Endothelial cell of umbilical vein (primary cell): ENCODE data around the gene PTPN14. TPM values are rescaled to one million over a fixed set of nuclear protein-coding genes. Genes with fewer than 3 reads are reported as not detected.

Experiments
- BruUV-seq: library from RNA; stranded (reverse); fragments of 400-500 nt; replicated peaks from 2 replicates; lab custom pipeline; 2021; lab: Mats Ljungman, UMichigan
- CTCF ChIA-PET: fragments of 300-600, 350-600 bp; sonication (Branson Sonifier 250); formaldehyde crosslinking; loops from one replicate; lab custom pipeline; 2021; ENCODE audit warnings: antibody characterized with exemption, inconsistent platforms; lab: Charles Lee
- POLR2A ChIA-PET: fragments of 300-600, 350-600 bp; sonication (Branson Sonifier 250); formaldehyde crosslinking; loops from one replicate; lab custom pipeline; 2021; ENCODE audit warnings: antibody characterized with exemption, inconsistent platforms; lab: Charles Lee
- DNase-seq: peaks from one replicate; pipeline ENCODE4 v3.0.0-alpha.2; 2011; ENCODE audit warnings: low read depth, low spot score
- FAIRE-seq: peaks from 2 replicates; lab custom pipeline; 2011; peaks lifted over from hg19 to GRCh38; lab: Jason Lieb, UNC
- H2AFZ ChIP-seq: 2 replicates; pipeline ENCODE4 v1.6.0; 2012; ENCODE audit warnings: low read depth, low read length, control low read depth, inconsistent platforms
- H3K27ac ChIP-seq: 2 replicates; pipeline ENCODE4 v1.5.1; 2011; ENCODE audit warnings: low read depth, mild to moderate bottlenecking, control low read depth, low read length, moderate library complexity; ENCODE audit not compliant: insufficient read depth
- H3K27me3 ChIP-seq, 2 experiments: 2 replicates each; pipeline versions ENCODE4 v1.6.0 to v1.6.1; 2011; ENCODE audit warnings: low read length in 2 of 2, mixed read lengths in 1 of 2; ENCODE audit not compliant: control insufficient read depth in 2 of 2, insufficient read depth in 2 of 2
- H3K36me3 ChIP-seq, 2 experiments: 2 replicates in 1 of 2; 3 replicates in 1 of 2; pipeline ENCODE4 v1.5.1; 2011; ENCODE audit warnings: low read length in 2 of 2, mild to moderate bottlenecking in 1 of 2, moderate library complexity in 1 of 2; ENCODE audit not compliant: control insufficient read depth in 2 of 2, insufficient read depth in 2 of 2; ENCODE audit errors: extremely low read depth in 1 of 2
- H3K4me1 ChIP-seq: 3 replicates; pipeline ENCODE4 v1.5.1; 2011; ENCODE audit warnings: mild to moderate bottlenecking, low read length; ENCODE audit not compliant: control insufficient read depth, insufficient read depth; ENCODE audit errors: extremely low read depth
- H3K4me2 ChIP-seq: 2 replicates; pipeline ENCODE4 v1.6.1; 2011; ENCODE audit warnings: low read length, control low read depth, mixed read lengths; ENCODE audit not compliant: insufficient read depth
- H3K4me3 ChIP-seq, 3 experiments: fragments of 200-600 bp in 1 of 3; sonication (generic), shearing (Covaris generic) in 1 of 3; replicated peaks in 1 of 3; 2 replicates each; pipeline ENCODE4 v1.5.1; 2011 to 2016; ENCODE audit warnings: control low read depth in 3 of 3, low read length in 3 of 3, mild to moderate bottlenecking in 2 of 3, inconsistent platforms in 1 of 3, low read depth in 1 of 3, moderate library complexity in 1 of 3; ENCODE audit not compliant: insufficient read depth in 1 of 3
- H3K79me2 ChIP-seq: 2 replicates; pipeline ENCODE4 v1.6.0; 2012; ENCODE audit warnings: low read length, inconsistent platforms; ENCODE audit not compliant: control insufficient read depth, insufficient read depth
- H3K9ac ChIP-seq: replicated peaks from 2 replicates; pipeline ENCODE3; 2011; ENCODE audit warnings: low read length, control low read depth; ENCODE audit not compliant: insufficient read depth; ENCODE audit errors: extremely low read depth
- H3K9me1 ChIP-seq: replicated peaks from 3 replicates; pipeline ENCODE4 v1.6.0; 2011; ENCODE audit warnings: mild to moderate bottlenecking, low read length; ENCODE audit not compliant: control insufficient read depth, insufficient read depth; ENCODE audit errors: extremely low read depth
- H3K9me3 ChIP-seq: replicated peaks from 2 replicates; pipeline ENCODE4 v1.5.1; 2012; ENCODE audit warnings: low read length, inconsistent platforms; ENCODE audit not compliant: control insufficient read depth, insufficient read depth
- H4K20me1 ChIP-seq: replicated peaks from 2 replicates; pipeline ENCODE3; 2011; ENCODE audit warnings: mild to moderate bottlenecking, low read length; ENCODE audit not compliant: control insufficient read depth, insufficient read depth; ENCODE audit errors: extremely low read depth
- CTCF ChIP-seq, 2 donors: IDR thresholded peaks; 1 replicate in 1 of 2; 2 replicates in 1 of 2; pipeline ENCODE4 v1.5.1; 2011; ENCODE audit warnings: low read length in 2 of 2, mild to moderate bottlenecking in 2 of 2, moderate library complexity in 2 of 2, control low read depth in 1 of 2, inconsistent platforms in 1 of 2, low read depth in 1 of 2; ENCODE audit not compliant: insufficient read depth in 1 of 2; ENCODE audit errors: extremely low read depth in 1 of 2
- EZH2 ChIP-seq: IDR thresholded peaks from 2 replicates; pipeline ENCODE4 v1.6.1; 2012; ENCODE audit warnings: borderline replicate concordance, low read depth, mild to moderate bottlenecking, moderate library complexity, low read length, inconsistent platforms; ENCODE audit not compliant: severe bottlenecking
- FOS ChIP-seq: IDR thresholded peaks from 2 replicates; pipeline ENCODE4 v1.6.1; 2011; ENCODE audit warnings: mild to moderate bottlenecking, low read length, moderate library complexity, borderline replicate concordance; ENCODE audit not compliant: insufficient read depth
- GATA2 ChIP-seq: IDR thresholded peaks from 2 replicates; pipeline ENCODE4 v1.7.0; 2011; ENCODE audit warnings: low read depth, mild to moderate bottlenecking, moderate library complexity, mixed read lengths, low read length; ENCODE audit not compliant: insufficient read length, insufficient read depth
- JUN ChIP-seq: IDR thresholded peaks from 2 replicates; pipeline ENCODE4 v1.6.1; 2011; ENCODE audit warnings: borderline replicate concordance, low read depth; ENCODE audit not compliant: insufficient read length, insufficient read depth
- MYC ChIP-seq: IDR thresholded peaks from one replicate; pipeline ENCODE4 v1.6.1; 2011; ENCODE audit warnings: mild to moderate bottlenecking, low read depth, low read length
- POLR2A ChIP-seq: IDR thresholded peaks from 2 replicates; pipeline ENCODE4 v1.6.1; 2012; ENCODE audit warnings: low read depth, mild to moderate bottlenecking, control low read depth, low read length
- dilution Hi-C: fragments of 300-500 bp; cut with MboI; formaldehyde crosslinking; loops from one replicate; pipeline ENCODE4 v1.15.0; 2019; ENCODE audit warnings: low sequenced_read_pairs; ENCODE audit not compliant: extremely low pct_ligation_motif_present
- intact Hi-C: fragments of 100-400 bp; cut with micrococcal nuclease; formaldehyde crosslinking; loops from one replicate; pipeline ENCODE4 v1.10.0; 2022
- polyA plus RNA-seq, 4 experiments: library from polyadenylated mRNA; depleted of rRNA in 3 of 4; stranded (reverse) in 3 of 4; unstranded in 1 of 4; fragments of >200 nt; gene quantifications; 2 replicates each; pipeline versions ENCODE4 v1.2.1 to v1.2.3, GENCODE V29; 2011 to 2012; ENCODE audit warnings: missing spikeins in 1 of 4
- total RNA-seq: library from RNA; stranded (reverse); gene quantifications from 2 replicates; pipeline ENCODE4 v1.2.3, GENCODE V29; 2021

PTPN14 gene
- total and polyA plus RNA-seq, 2 donors (not counting 3 experiments of a cell fraction or from before 2014, with no cell fraction given) = 18.5 to 93.0 TPM

DNA sequence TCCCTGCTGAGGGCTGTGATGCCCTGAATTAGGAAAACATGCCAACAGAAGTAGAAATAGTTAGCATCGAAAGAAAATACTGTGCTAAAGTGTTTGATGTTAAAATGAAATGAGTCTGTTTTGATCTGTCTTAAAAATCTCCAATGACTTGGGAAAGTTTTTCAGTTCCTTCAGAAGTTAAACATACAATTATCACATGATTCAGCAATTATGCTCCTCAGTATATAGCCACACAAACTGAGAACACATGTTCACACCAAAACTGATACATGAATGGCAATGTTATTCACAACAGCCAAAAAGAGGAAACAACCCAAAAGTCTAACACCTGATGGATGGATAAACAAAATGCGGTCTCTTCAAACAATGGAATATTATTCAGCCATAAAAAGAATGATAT, 130.6 kb downstream of the PTPN14 start:
- Histone ChIP-seq H3K9ac (no peak overlapping the region), H3K4me1 (peaks cover 47% of the 10 kb centered on the region), H3K27ac (no peak overlapping the region), H3K36me3 (no peaks in the 10 kb centered on the region), H3K4me3 (no peak overlapping the region), H3K9me1 (no peaks in the 10 kb centered on the region), H3K79me2 (peaks cover 75% of the 10 kb centered on the region), H2AFZ (no peak overlapping the region), H3K27me3 (no peaks in the 10 kb centered on the region), H3K4me2 (no peak overlapping the region), H3K9me3 (no peaks in the 10 kb centered on the region), H4K20me1 (no peaks in the 10 kb centered on the region)
- ChIA-PET POLR2A (no interaction called here), CTCF (no interaction called here)
- no peak for DNase-seq
- no peak for FAIRE-seq
- no peak for TF ChIP-seq POLR2A
- no peak for TF ChIP-seq EZH2
- no peak for TF ChIP-seq GATA2
- TF ChIP-seq CTCF (IDR thresholded peaks at IDR 0.05; ENCODE audit: extremely low read depth in 1 of 2, insufficient read depth in 1 of 2, low read depth in 1 of 2, low read length in 2 of 2) = no peak
- intact Hi-C loops (no loop called here), dilution Hi-C loops (no loop called here)
- BruUV-seq = no TSS peak

DNA sequence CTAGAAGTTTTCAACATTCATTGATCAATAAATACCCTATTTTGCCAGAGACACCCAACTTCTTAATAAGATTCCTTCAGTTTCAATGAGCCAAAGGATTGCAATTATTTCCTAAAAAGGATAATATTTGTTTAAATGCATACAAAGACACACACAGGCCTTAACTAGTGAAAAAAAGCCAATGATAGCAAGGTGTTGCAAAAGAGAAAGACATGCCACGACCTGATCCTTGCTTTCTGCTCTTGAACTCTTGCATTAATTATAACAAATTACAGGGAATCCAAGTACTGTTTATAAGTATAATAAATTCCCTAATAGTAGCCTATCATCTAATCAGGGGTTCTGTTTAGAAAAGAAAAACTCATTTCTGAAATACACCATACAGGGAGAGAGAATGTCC, 131.1 kb downstream of the PTPN14 start:
- dilution Hi-C loops = no loop called here
- DNase-seq (no peak), FAIRE-seq (no peak)
- H3K4me2 ChIP-seq = no peak overlapping the region
- H3K9ac ChIP-seq = no peak overlapping the region
- no peaks in the 10 kb centered on the region for H3K9me1 ChIP-seq
- intact Hi-C loops = no loop called here
- no peak overlapping the region for H2AFZ ChIP-seq
- peaks cover 50% of the 10 kb centered on the region for H3K4me1 ChIP-seq
- POLR2A ChIA-PET = no interaction called here
- BruUV-seq = no TSS peak
- no peaks in the 10 kb centered on the region for H3K9me3 ChIP-seq
- H3K27ac ChIP-seq = no peak overlapping the region
- no peaks in the 10 kb centered on the region for H4K20me1 ChIP-seq
- no peaks in the 10 kb centered on the region for H3K36me3 ChIP-seq
- no peaks in the 10 kb centered on the region for H3K27me3 ChIP-seq
- CTCF ChIA-PET = interaction anchor here (0.7 to 0.9 kb wide), 3 partner anchors 9 to 165 kb away, joined by 3 read pairs; no protein-coding TSS in a partner anchor
- TF ChIP-seq MYC (no peak), FOS (no peak), JUN (no peak), GATA2 (no peak)
- H3K4me3 ChIP-seq = no peak overlapping the region
- peaks cover 76% of the 10 kb centered on the region for H3K79me2 ChIP-seq
